G401 (cell line): ENCODE data around the gene EFHC2. TPM values are rescaled to one million over a fixed set of nuclear protein-coding genes. Genes with fewer than 3 reads are reported as not detected.
"Not testable (repeated sequence)": the region's sequence is repeated elsewhere in the genome, so short reads cannot be mapped to it uniquely, and the experiment has no call there.

Source experiments
- DNase-seq: peaks from one replicate; pipeline ENCODE4 v3.0.0-alpha.2; 2015; ENCODE audit warnings: low spot score
- in situ Hi-C: cut with HindIII; loops from 2 replicates; pipeline ENCODE4 v1.10.0; 2016; ENCODE audit warnings: low sequenced_read_pairs, mixed read lengths
- total RNA-seq: library from RNA; depleted of rRNA; stranded (reverse); fragments of >200 nt; shearing (Covaris generic); gene quantifications from 2 replicates; pipeline ENCODE4 v1.2.3, GENCODE V29; 2014

Gene EFHC2
- total RNA-seq, 1 experiment from 2014 or later = not detected

DNA sequence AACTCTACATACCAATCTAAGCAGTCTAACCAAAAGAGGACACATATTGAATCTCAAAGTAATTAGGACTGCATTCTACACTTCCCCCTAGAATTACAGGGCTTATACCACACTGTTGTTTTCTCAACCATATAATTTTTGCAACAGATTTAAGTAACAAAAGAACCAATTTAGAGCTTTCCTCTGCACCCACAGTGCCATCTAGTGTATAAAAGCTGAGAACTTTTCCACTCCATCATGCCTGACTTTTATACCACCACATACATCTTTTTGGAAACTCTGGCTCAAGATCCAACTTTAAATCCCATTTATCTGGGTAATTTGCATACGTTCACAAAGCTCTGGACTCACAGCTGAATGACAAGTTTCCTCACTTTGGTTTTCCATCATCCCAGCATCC, 99.5 kb downstream of the EFHC2 start:
- in situ Hi-C loops = no loop called here
- peak; percentile 78 for DNase-seq

DNA sequence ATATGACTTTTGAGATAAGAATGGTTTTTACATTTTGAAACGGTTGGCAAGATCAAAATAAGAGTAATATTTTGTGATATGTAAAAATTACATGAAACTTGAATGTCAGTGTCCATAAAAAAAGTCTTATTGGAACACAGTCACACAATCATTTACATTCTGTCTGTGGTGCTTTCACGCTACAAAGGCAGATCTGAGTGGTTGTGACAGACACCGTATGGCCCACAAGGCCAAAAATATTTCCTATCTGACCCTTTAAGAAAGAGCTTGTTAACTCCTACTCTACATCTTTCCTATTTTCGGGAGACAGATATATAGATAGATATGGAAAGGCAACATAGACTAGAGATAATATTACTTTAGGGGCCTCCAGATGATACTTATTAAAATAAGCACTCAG, 101.9 kb downstream of the EFHC2 start:
- peak; percentile 89 for DNase-seq
- in situ Hi-C loops = no loop called here

DNA sequence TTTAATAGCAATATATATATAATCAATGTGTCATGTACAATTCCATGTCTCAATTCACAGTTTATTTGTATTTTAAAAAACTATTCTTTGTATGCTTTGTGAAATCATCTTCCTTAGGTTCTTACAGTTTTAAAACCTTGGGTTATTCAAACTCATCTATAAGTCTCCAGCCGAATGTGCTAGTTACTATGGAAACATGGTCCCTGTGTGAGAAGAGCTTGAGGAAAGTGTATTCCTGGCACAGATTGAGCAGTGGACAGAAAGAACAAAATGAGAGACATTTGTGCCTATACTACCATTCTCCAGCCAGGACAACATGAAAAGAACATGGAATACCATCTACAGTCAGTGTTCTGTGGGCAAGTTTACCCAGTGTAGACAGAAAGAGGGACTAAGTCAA, 103.4 kb downstream of the EFHC2 start:
- DNase-seq = peak; percentile 30
- in situ Hi-C loops = no loop called here

DNA sequence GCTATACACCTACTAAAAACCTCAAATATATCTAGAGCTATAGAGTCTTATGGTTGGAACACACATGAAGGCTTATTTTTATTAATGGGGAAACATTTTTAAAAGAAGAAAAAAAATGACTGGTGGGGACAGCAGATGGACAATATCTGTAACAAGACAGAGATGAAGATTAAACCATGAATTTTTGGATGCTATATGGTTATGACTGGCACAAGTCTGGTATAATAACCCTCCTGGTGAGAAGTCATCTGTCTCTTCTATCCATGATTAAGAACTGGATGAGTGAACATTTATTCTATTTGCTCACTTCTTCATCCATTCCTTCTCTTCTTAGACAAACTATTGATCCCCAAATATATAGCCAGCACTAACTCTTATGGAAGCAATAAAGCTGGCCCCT, 104.4 kb downstream of the EFHC2 start:
- peak; percentile 88 for DNase-seq
- in situ Hi-C loops = no loop called here

DNA sequence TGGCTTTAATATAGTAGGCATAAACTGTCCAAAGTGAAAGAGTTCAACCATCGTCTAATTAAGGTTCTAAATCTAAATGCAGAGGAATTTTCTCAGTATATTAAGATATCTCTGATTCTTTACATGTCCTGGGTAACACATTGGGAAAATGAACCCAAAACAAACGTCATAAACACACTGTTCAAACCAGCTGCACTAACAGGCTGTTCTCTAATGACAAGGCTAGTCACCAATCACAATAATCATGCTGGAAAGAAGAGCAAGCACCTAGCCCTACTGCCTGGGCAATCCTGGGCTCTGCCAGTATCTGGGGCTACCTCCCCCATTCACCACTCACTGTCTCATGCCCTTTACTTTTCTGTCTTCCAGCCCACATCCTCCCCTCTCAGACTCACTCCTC, 107.9 kb downstream of the EFHC2 start:
- in situ Hi-C loops = no loop called here
- DNase-seq = no peak

DNA sequence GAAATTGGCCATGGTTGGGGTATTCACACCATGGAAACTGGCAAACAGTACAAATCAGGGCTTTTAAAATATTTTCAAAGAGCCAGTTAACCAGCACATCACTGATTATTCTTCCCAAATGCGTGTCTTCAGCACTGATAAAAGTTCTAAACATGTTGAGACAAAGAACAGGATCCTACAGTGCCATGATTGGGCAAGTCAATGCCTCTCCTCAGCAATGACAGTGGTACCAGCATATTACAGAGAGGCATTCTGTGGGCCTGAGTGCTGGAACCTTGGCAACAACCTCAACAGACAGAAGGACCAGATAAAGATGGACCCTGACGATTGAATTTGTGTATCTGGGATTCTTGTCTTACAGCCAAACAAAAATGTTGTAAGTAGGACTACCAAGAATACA, 108.9 kb downstream of the EFHC2 start:
- in situ Hi-C loops = no loop called here
- peak; percentile 48 for DNase-seq

DNA sequence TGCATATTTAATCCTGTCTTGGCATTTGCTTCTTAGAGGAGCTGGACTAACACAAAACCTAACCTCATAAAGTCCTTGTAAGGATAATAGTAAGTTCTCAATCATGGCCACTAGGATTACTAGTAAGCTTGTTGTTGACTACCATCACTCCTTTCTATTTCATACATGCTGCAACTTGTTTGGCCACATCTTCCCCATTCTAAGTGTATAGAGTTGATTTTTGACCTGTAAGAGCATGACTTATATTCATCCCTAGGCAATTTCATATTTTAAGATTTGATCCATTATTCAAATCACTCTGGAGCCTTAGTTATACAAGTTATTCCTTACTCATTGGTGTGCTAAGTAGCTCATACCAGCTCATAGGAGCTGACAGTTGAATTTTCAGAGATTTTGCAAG, 109.4 kb downstream of the EFHC2 start:
- in situ Hi-C loops = no loop called here
- no peak for DNase-seq

DNA sequence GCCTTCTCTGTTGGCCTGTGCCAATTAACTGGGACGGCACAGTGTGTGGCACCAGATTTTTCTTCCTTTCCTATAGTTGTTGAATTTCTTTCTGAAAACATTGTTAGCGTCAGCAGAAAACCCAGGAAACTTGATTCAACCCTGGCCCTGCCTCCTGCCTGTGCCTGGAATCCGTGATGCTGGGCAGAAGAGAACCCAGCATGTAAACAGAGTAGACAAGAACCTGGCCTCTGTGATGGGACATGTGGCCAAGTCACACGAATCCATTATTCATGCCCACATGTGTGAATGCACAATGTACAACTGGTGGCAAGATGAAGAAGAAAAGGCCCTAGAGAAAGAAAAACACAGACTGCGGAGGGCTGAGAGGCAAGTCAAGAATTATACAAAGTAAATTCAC, 111.4 kb downstream of the EFHC2 start:
- in situ Hi-C loops = no loop called here
- peak; percentile 29 for DNase-seq

DNA sequence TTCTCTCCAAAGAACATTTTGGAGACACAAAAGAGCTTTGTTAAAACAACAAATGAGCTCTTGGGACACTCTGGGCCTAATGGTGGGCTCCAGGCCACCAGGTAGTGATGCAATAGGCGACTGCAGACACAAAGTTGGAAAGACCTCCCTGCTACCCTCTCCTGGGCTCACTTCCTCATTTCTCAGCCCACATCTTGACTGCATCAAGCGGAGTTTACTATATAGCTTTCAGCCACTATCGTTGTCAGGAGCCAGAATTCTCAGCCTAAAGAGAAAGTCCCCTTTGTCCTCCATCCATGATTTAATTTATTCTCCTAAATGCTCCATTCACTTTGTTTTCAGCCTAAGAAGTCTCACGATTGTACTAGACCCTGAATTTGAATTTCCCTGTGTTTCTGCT, 114.9 kb downstream of the EFHC2 start:
- DNase-seq = no peak
- in situ Hi-C loops = no loop called here

DNA sequence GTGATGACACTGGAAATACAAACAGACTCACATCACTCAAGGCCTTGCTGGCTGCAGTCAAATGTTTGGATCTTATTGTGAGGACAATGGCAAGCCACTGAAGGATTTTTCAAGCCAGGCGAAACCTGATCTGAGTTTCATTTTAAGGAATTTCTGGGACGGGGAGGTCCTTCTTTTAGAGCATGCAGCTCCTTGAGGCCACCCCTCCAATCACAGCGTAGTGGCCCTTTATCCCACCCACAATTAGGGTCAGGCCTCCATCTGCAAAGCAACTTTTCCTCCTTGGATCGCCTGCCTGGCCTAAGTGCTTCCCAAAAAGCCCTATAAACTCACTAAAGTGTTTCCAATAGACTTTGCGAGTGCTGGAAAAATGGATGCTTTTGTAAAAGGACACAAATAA, 115.5 kb downstream of the EFHC2 start:
- DNase-seq = no peak
- in situ Hi-C loops = no loop called here

DNA sequence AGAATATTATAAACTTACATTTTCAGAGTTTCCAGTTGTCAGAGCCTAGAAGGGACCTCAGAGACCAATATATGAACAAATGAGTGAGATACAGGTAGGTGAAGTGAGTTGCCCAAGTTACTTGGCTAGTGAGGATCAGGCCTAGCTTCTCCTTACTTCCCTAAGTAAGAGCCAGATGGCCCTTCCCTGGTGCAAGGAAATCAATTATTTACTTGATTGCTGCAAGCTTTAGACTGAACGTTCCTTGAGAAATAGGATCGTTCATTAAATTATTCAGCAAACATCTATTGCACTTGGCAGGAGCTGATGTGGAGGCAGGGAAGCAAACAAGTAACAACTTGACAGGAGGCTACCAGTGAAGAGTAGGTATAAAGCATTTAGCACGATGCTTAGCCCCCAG, 117.8 kb downstream of the EFHC2 start:
- in situ Hi-C loops = no loop called here
- no peak for DNase-seq

DNA sequence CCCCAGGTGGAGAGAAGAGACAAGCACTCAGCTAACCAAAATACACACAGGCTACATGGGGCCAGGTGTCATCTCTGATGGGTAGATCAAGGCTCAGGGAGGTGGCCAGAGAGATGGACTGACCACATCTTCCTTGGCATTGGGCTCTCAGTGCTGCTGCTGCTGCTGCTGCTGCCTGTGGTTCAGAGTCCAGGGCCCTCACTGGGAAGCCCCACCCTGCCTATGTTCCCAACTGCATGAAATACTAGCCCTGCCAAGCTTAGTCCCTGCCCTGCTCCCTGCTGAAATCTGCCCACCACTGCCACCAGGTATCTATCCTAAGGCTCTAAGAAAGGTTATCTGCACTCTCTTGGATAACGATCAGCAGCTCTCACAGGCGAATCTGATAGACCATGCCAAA, 118.7 kb downstream of the EFHC2 start:
- DNase-seq = no peak
- in situ Hi-C loops = no loop called here

DNA sequence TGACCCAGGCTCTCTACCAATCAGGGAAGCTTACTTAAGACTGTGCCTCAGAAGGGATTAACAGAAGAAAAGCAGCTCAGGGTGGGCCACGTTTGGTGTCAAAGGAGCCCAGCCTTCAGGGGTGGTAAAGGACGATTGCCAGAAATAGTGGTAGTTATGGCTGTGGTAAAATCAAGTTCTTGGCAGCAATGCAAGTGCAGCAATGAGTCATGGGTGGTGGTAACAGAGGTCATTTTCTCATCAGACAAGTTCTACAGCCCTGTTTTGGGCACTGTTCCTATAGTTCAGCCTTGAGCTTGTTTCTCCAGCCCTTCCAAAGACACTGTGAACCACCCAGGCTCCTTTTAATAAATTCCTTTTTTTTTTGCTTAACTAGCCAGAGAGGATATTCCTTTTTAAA, 120.3 kb downstream of the EFHC2 start:
- no peak for DNase-seq
- in situ Hi-C loops = no loop called here

DNA sequence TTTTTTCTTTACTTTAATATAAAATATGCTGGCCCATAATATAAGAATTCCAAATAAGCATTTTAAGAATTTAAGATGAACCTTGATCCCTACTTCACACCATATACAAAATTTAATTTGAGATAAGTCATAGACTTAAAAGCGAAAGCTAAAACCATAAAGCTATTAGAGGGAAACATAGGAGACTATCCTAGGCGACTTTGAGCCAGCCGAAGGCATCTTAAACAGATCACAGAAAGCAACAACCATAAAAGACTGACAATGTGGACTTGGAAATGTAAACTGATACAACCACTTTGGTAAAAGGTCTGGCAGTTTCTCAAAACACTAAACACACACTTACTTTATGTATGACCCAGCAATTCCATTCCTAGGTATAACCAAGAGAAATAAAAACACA, 125.0 kb downstream of the EFHC2 start:
- in situ Hi-C loops = no loop called here
- DNase-seq = no peak

DNA sequence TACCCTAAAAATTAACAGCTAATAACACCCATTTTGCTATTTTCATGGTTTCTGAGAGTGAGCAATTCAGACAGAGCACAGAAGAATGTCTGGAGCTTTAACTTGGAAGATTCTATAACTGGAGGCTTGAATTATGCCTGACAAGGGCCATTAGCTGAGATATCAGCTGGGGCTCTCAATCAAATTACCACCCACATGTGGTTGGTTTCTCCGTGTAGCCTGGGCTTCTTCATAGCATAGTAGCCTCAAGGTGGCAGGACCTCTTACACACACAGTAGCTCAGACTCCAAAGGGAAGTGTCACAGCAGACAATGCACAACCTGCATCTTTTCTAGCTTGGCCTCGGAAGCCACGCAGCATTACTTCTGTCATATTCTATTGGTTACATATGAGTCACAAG, 127.3 kb downstream of the EFHC2 start:
- DNase-seq = no peak
- in situ Hi-C loops = no loop called here

DNA sequence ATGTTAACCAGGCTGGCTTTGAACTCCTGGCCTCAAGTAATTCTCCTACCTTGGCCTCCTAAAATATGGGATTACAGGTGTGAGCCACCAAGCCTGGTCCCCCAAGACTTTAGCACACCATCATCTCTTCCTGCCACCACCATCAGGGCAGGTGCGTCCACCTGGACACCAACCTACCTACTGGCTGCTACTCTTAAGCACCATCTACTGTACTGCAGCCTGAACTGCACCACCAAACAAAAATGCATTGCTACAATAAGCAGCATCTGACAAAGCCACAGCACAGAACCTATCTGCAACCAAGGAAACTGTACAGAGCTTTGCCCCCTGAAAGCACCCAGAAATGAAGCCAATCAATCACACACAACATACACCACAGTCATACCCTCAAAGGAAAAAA, 139.7 kb downstream of the EFHC2 start:
- DNase-seq = no peak
- in situ Hi-C loops = no loop called here

DNA sequence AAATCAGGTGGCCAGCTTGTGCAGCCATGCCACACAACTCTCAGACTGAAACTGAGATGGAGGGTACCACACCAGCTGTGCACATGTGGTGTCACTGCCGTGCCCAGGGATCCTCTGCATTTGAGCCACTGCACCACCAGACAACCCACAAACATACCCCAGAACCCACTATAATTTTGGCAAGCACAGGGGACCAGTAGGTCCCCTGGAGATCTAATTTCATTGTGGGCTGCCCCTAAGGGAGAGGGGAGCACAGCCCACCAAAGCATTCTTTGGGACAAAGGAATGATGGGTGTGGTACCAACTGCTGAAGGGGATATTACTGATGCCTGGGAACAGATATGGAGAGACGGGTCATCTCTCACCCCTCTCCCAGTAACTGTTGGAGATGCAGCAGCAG, 140.9 kb downstream of the EFHC2 start:
- in situ Hi-C loops = no loop called here
- DNase-seq = no peak

DNA sequence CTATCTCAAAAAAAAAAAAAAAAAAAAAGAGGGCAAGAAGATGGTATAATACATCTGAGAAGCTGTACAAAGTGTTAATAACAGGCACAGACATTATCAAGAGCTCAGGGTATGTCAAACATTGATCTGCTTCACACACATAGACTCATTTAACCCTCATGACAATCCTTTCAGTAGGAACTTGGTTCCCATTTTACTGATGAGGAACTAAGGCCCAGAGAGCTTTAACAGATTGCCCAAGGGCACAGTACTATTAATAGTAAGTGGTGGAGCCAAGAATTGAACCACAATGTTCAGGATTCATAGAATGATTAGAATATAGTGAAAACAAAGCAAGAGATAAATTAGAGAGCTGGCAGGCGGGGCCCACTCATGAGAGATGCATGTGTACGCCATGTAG, 154.4 kb downstream of the EFHC2 start:
- in situ Hi-C loops = no loop called here

DNA sequence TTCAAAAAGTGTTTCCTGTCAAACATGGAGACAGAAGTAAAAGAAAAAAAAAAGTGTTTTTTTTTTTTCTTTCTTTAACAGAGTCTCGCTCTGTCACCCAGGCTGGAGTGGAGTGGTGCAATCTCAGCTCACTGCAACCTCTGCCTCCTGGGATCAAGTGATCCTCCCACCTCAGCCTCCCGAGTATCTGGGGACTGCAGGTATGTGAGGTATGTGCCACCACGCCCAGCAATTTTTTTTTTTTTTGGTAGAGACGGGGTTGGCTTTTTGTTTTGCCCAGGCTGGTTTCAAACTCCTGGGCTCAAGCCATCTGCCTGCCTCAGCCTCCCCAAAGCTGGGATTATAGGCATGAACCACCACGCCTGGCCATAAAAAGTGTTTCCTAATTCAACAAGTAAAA, 155.6 kb downstream of the EFHC2 start:
- in situ Hi-C loops, DNase-seq: not testable (repeated sequence)

More for the DNA sequence above, 154.4 kb downstream of the EFHC2 start:
- DNase-seq = no peak

DNA sequence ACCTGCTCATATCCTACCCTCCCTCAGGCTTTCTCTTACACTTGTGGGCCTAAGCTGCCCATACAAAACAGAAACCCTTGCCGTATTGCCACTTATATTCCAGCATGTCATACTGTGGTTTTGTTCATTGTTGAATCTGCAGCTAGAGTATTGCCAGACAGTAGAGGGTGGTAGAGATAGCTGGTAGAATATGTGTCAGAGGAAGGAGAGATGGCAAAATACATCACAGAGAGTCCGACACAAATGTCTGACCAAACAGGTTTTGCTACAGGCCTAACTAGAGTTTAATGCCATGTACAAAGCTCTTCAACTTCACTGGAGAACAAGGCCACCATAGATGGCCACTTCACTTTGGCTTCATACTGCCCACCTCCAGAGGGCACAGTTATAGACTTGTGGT, 160.1 kb downstream of the EFHC2 start:
- in situ Hi-C loops = no loop called here
- DNase-seq = peak; percentile 6

DNA sequence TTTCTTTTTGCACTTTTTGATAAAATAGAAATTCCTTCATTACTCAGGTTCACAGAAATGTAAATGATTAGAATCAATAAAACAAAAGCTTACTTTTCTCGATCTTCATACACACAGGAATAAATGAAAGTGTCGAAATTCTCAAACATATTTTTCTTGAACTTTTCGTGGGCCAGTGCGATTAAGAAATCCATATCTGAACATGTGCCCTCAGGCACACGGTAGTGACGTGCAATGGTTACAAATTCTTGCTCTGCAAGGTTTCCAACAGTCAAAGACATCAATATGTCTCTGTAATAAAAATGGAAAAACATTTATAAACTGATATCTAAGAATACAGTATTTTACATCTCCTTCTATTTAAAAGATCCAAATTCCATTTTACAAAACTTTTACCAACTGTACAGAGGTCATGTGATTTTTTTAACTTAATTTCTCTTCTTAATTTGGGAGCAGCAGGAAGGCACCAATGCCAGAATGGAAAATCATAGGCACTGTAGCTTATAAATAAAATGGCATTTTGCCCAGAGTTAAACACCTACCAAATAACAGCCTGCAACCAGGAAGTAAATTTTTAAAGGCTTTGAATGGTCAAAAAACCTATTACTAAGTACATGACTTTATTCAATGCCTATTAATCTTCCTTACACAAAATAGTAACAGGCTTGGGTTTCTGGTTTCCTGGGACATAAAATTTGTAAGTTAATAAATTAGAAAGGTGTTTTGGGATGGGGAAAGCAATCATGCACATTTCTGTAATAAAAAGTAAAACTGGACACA, 165.0 kb downstream of the EFHC2 start:
- no peak for DNase-seq

More for the DNA sequence above, 165.0 kb downstream of the EFHC2 start:
- in situ Hi-C loops = no loop called here
